Measurements from ENCODE around the gene SMYD2.

Gene SMYD2

DNA sequence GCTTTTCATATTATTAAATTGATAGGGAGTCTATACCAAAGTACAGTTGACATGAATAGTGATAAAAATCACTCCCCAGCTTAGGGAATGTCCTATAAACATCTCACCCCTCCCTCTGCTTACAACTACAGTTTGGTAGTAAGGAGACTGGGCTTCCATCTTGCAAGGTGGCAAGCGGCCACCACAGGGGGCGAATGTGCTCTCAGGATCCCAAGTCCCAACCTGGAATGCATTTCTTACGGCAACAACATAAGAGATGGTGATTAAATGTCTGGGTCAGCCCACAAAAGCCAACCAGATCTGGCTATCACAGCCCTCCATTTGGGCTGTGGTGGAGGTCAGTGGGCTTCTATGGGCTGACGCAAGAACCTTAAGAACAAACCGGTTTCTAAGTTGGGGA lies 68.0 kb downstream of the SMYD2 start:
- H3K9me3 Mint-ChIP-seq: peaks cover 8% of the 10 kb centered on the region
- no peaks in the 10 kb centered on the region for H3K27me3 Mint-ChIP-seq
- no peaks in the 10 kb centered on the region for H3K4me1 Mint-ChIP-seq
- no peaks in the 10 kb centered on the region for H3K36me3 Mint-ChIP-seq (ENCODE audit: insufficient read depth)
- no peak overlapping the region for H3K4me3 Mint-ChIP-seq
- ATAC-seq (replicated peaks; ENCODE audit: extremely low read depth, poor library complexity, severe bottlenecking) (no peak), DNase-seq (ENCODE audit: low spot score in 2 of 2) (no peak)
- H3K27ac Mint-ChIP-seq (ENCODE audit: low read depth): no peak overlapping the region

DNA sequence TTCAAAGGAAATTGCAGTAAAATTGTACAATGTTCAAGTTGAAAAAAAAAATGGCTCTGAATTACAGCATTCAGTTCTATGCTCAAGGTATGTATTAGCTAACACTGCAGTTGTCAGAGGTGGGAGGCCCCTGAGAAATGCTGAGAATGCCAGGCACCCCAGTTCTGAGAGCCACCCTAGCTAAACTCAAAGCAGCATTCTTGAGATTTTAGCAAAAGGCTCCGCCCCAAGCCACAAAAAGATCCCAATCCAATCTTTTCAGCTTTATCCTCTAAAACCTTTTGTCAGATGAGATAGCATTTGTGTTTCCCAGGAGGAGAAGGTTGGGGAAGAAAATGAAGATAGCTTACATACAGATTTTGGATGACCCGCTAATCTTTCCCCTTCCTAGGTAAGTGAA lies 68.8 kb downstream of the SMYD2 start:
- Mint-ChIP-seq H3K9me3 (peaks cover 3% of the 10 kb centered on the region), H3K27ac (ENCODE audit: low read depth) (no peak overlapping the region), H3K4me1 (no peaks in the 10 kb centered on the region), H3K4me3 (no peak overlapping the region), H3K36me3 (ENCODE audit: insufficient read depth) (no peaks in the 10 kb centered on the region), H3K27me3 (no peaks in the 10 kb centered on the region)
- no peak for ATAC-seq (replicated peaks; ENCODE audit: extremely low read depth, poor library complexity, severe bottlenecking)
- DNase-seq (ENCODE audit: low spot score in 2 of 2): no peak

- no peak for ATAC-seq (replicated peaks; ENCODE audit: extremely low read depth, poor library complexity, severe bottlenecking)
- no peaks in the 10 kb centered on the region for H3K9me3 Mint-ChIP-seq
- no peaks in the 10 kb centered on the region for H3K4me1 Mint-ChIP-seq
- H3K4me3 Mint-ChIP-seq: no peak overlapping the region
- H3K36me3 Mint-ChIP-seq (ENCODE audit: insufficient read depth): no peaks in the 10 kb centered on the region
- H3K27me3 Mint-ChIP-seq: no peaks in the 10 kb centered on the region
- no peak for DNase-seq (ENCODE audit: low spot score in 2 of 2)
- H3K27ac Mint-ChIP-seq (ENCODE audit: low read depth): no peak overlapping the region
These were observed 70.8 kb downstream of the SMYD2 start for GRCh38 chr1:214351551-214352277.

- no peak overlapping the region for H3K27ac Mint-ChIP-seq (ENCODE audit: low read depth)
- H3K36me3 Mint-ChIP-seq (ENCODE audit: insufficient read depth): no peaks in the 10 kb centered on the region
- no peaks in the 10 kb centered on the region for H3K9me3 Mint-ChIP-seq
- no peaks in the 10 kb centered on the region for H3K27me3 Mint-ChIP-seq
- no peak for DNase-seq (ENCODE audit: low spot score in 2 of 2)
- H3K4me3 Mint-ChIP-seq: no peak overlapping the region
- H3K4me1 Mint-ChIP-seq: no peaks in the 10 kb centered on the region
- no peak for ATAC-seq (replicated peaks; ENCODE audit: extremely low read depth, poor library complexity, severe bottlenecking)
These were observed 71.9 kb downstream of the SMYD2 start for GRCh38 chr1:214352838-214353237.

DNA sequence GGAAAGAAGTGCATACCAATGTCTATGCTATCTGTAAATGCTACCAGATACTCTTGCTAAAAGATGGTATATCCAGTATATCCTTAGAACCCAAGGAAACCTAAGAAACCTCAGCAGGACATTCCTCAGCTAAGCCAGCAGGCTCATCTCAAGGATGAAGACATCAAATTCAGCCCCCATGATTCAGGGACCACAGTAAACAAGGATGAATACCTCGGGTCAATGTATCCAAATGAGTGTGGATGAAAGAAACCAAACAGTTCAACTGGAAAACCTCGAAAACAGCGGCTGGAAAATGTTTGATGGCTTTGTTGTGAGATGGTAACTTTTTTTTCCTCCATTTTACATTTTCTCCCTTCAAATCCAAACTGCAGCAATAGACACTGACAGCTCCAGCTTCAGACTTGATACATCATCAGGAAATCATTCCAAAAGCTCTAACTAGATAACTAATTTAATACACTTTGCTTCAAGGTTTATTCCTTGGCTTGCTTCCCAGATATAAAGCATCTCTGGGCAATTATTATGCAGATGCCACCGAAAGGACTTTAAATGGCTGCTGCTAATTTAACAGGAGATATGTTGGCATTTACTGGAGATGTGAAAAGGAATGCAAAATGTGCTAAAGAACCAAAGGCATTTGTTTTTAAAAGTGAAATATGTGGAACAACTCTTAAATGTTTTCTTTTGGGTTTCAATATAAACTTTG lies 73.6 kb downstream of the SMYD2 start:
- no peak for DNase-seq (ENCODE audit: low spot score in 2 of 2)
- Mint-ChIP-seq H3K36me3 (ENCODE audit: insufficient read depth) (no peaks in the 10 kb centered on the region), H3K4me1 (no peaks in the 10 kb centered on the region), H3K9me3 (no peaks in the 10 kb centered on the region), H3K4me3 (no peak overlapping the region), H3K27me3 (no peaks in the 10 kb centered on the region), H3K27ac (ENCODE audit: low read depth) (no peak overlapping the region)
- no peak for ATAC-seq (replicated peaks; ENCODE audit: extremely low read depth, poor library complexity, severe bottlenecking)

DNA sequence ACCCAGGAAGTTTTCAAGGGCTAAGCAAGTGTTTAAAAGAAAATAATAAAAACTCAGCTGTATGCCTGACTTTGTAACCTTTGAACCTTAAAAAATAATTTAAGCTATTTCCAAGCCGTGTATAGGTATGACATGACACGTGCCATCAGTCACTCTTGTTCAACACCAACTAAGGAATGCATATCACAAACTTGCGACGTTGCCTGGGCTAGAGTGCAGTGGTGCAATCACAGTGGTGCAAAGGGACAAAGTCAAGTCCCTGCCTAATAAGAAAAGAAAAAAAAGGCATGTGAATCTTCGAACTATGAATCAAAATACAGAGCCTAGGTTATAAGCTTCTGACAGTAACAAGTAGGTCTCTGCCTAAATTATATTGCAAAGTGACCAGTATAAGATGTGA lies 79.2 kb downstream of the SMYD2 start:
- H3K4me1 Mint-ChIP-seq: no peaks in the 10 kb centered on the region
- no peak overlapping the region for H3K27ac Mint-ChIP-seq (ENCODE audit: low read depth)
- ATAC-seq (replicated peaks; ENCODE audit: extremely low read depth, poor library complexity, severe bottlenecking) (no peak), DNase-seq (ENCODE audit: low spot score in 2 of 2) (no peak)
- no peaks in the 10 kb centered on the region for H3K9me3 Mint-ChIP-seq
- H3K27me3 Mint-ChIP-seq: peaks cover 48% of the 10 kb centered on the region
- no peak overlapping the region for H3K4me3 Mint-ChIP-seq
- H3K36me3 Mint-ChIP-seq (ENCODE audit: insufficient read depth): peaks cover 5% of the 10 kb centered on the region

DNA sequence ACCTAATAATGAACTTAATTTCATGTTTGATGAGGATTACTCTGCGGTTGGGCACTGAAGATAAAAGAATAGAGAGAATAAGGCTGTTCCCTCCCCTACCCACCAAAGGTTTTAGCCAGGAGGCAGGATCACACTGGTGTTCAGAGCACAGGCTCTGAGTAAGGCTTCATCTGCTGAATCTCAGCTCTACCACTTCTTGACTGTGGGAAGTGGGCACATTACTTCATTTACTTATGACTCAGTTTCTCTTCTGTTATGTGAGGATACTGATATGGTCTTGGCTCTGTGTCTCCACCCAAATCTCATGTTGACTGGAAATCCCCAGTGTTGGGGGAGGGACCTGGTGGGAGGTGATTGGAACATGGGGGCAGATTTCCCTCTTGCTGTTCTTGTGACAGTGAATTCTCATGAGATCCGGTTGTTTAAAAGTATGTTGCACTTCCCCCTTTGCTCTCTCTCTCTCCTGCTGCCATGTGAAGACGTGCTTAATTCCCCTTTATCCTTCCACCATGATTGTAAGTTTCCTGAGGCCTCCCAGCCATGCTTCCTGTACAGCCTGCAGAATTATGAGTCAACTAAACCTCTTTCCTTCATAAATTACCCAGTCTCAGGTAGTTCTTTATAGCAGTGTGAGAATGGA lies 79.7 kb downstream of the SMYD2 start:
- no peak overlapping the region for H3K4me3 Mint-ChIP-seq
- H3K9me3 Mint-ChIP-seq: no peaks in the 10 kb centered on the region
- DNase-seq (ENCODE audit: low spot score in 2 of 2): no peak
- H3K27ac Mint-ChIP-seq (ENCODE audit: low read depth): no peak overlapping the region
- no peaks in the 10 kb centered on the region for H3K4me1 Mint-ChIP-seq
- no peak for ATAC-seq (replicated peaks; ENCODE audit: extremely low read depth, poor library complexity, severe bottlenecking)
- H3K27me3 Mint-ChIP-seq: peaks cover 53% of the 10 kb centered on the region
- H3K36me3 Mint-ChIP-seq (ENCODE audit: insufficient read depth): peaks cover 5% of the 10 kb centered on the region

- Mint-ChIP-seq H3K4me1 (no peaks in the 10 kb centered on the region), H3K27me3 (peaks cover 63% of the 10 kb centered on the region), H3K36me3 (ENCODE audit: insufficient read depth) (peaks cover 5% of the 10 kb centered on the region), H3K9me3 (no peaks in the 10 kb centered on the region), H3K4me3 (no peak overlapping the region), H3K27ac (ENCODE audit: low read depth) (no peak overlapping the region)
- ATAC-seq (replicated peaks; ENCODE audit: extremely low read depth, poor library complexity, severe bottlenecking) (no peak), DNase-seq (ENCODE audit: low spot score in 2 of 2) (no peak)
These were observed 80.7 kb downstream of the SMYD2 start for GRCh38 chr1:214361636-214362035.

DNA sequence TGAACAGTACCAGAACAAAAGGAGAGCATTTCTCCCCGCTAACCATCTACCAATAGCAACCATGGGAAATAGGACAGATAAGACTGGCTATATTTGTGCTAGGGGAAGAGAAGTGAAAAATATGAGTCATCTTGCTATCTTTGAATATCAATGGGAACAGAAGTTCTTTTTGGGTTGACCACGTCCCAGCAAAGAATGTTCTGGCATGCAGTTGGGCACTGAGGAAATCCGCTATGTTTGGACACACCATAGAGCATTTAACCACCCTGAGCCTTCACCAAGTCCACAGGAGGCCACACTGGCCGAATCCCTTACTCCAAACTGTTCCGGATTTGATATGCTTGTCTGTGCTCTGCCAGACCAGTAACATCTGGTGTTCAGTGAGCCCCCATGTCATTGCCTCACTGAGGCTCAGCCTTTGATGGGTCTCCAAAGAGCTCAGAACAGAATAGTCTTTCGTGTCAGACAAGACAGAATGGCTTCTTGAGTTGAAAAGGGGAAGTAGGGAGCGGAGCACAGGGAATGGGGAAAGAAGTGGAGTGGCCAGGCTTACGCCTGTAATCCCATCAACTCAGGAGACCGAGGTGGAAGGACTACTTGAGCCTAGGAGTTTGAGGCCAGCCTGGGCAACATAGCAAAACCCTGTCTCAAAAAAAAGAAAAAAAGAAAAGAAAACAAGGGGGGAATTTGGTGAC lies 81.4 kb downstream of the SMYD2 start:
- H3K27me3 Mint-ChIP-seq: peaks cover 63% of the 10 kb centered on the region
- ATAC-seq (replicated peaks; ENCODE audit: extremely low read depth, poor library complexity, severe bottlenecking): no peak
- no peak overlapping the region for H3K4me3 Mint-ChIP-seq
- no peaks in the 10 kb centered on the region for H3K9me3 Mint-ChIP-seq
- DNase-seq (ENCODE audit: low spot score in 2 of 2): no peak
- no peaks in the 10 kb centered on the region for H3K4me1 Mint-ChIP-seq
- H3K27ac Mint-ChIP-seq (ENCODE audit: low read depth): no peak overlapping the region
- H3K36me3 Mint-ChIP-seq (ENCODE audit: insufficient read depth): peaks cover 5% of the 10 kb centered on the region

DNA sequence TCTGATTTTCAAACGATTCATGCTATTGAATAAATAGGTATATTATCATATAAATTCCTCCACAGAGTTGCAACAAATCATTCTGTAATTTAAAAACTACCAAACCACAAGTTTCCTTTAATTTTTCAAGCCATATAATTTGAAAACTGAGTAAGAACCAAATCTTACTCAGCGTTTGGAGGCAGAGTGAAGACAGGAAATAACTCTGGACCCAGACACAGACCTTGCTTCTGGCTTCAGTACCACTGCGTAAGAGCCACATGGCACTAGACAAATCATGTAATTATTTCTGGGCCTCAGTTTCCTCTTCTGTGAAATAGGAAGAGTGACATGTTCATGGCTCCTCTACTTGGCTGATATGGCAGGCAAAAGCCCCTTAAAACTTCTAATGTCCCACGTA lies 82.4 kb downstream of the SMYD2 start:
- H3K27ac Mint-ChIP-seq (ENCODE audit: low read depth): no peak overlapping the region
- H3K36me3 Mint-ChIP-seq (ENCODE audit: insufficient read depth): peaks cover 5% of the 10 kb centered on the region
- H3K27me3 Mint-ChIP-seq: peaks cover 63% of the 10 kb centered on the region

GRCh38 chr1:214364386-214364785 lies 83.4 kb downstream of the SMYD2 start:
- DNase-seq (ENCODE audit: low spot score in 2 of 2) (no peak), ATAC-seq (replicated peaks; ENCODE audit: extremely low read depth, poor library complexity, severe bottlenecking) (no peak)
- no peak overlapping the region for H3K27ac Mint-ChIP-seq (ENCODE audit: low read depth)
- no peak overlapping the region for H3K4me3 Mint-ChIP-seq
- peaks cover 5% of the 10 kb centered on the region for H3K36me3 Mint-ChIP-seq (ENCODE audit: insufficient read depth)
- peaks cover 72% of the 10 kb centered on the region for H3K27me3 Mint-ChIP-seq
- H3K4me1 Mint-ChIP-seq: no peaks in the 10 kb centered on the region
- no peaks in the 10 kb centered on the region for H3K9me3 Mint-ChIP-seq

More for the DNA sequence above, 82.4 kb downstream of the SMYD2 start:
- ATAC-seq (replicated peaks; ENCODE audit: extremely low read depth, poor library complexity, severe bottlenecking) (no peak), DNase-seq (ENCODE audit: low spot score in 2 of 2) (no peak)
- H3K4me1 Mint-ChIP-seq: no peaks in the 10 kb centered on the region
- no peaks in the 10 kb centered on the region for H3K9me3 Mint-ChIP-seq
- no peak overlapping the region for H3K4me3 Mint-ChIP-seq

DNA sequence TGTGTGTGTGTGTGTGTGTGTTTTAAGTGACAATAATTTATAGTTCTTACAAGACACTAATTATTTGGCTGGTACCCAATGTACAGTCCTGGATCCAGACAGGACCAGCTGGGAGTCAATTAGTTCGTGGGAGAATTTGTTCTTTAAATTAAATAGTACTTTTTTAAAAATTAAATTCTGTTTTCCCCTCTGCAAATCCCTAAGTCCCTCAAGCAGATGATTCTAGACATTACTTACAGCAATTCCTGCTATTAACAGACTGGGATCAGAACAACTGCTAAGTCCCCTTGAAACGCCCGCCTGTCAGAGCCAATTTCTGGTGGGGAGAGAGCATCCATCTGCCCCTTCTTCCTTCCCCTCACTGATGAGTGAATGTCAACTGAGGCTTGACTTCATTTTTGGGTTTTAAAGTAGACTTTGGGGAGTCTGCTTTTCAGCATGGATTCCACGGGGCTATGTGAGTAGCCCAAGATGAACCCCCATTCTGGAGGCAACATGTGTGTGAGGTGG lies 83.9 kb downstream of the SMYD2 start:
- Mint-ChIP-seq H3K27me3 (peaks cover 77% of the 10 kb centered on the region), H3K27ac (ENCODE audit: low read depth) (no peak overlapping the region), H3K4me3 (no peak overlapping the region), H3K36me3 (ENCODE audit: insufficient read depth) (peaks cover 5% of the 10 kb centered on the region), H3K4me1 (no peaks in the 10 kb centered on the region), H3K9me3 (no peaks in the 10 kb centered on the region)
- no peak for DNase-seq (ENCODE audit: low spot score in 2 of 2)
- no peak for ATAC-seq (replicated peaks; ENCODE audit: extremely low read depth, poor library complexity, severe bottlenecking)
